Kidney epithelial cell (primary cell): Measurements from ENCODE around the gene KISS1R. TPM values are rescaled to one million over a fixed set of nuclear protein-coding genes. Genes with fewer than 3 reads are reported as not detected.

Experiments
- DNase-seq: peaks from one replicate; pipeline ENCODE4 v3.0.0-alpha.2; 2010; ENCODE audit warnings: low read depth
- H3K27me3 ChIP-seq: 2 replicates; pipeline ENCODE4 v1.6.0; 2011; ENCODE audit warnings: low read length; ENCODE audit not compliant: control insufficient read depth, insufficient read depth
- H3K36me3 ChIP-seq: 2 replicates; pipeline ENCODE4 v1.5.1; 2011; ENCODE audit warnings: low read length; ENCODE audit not compliant: control insufficient read depth, insufficient read depth
- H3K4me3 ChIP-seq: 2 replicates; pipeline ENCODE4 v1.5.1; 2011; ENCODE audit warnings: low read depth, mild to moderate bottlenecking, control low read depth, low read length
- CTCF ChIP-seq: IDR thresholded peaks from 2 replicates; pipeline ENCODE4 v1.5.1; 2011; ENCODE audit warnings: mild to moderate bottlenecking, moderate library complexity, low read length, control low read depth, inconsistent platforms; ENCODE audit not compliant: insufficient read depth, poor library complexity, severe bottlenecking
- total RNA-seq: library from RNA; depleted of rRNA; stranded (reverse); fragments of >200 nt; gene quantifications from 2 replicates; pipeline ENCODE4 v1.2.3, GENCODE V29; 2015

The KISS1R gene
- total RNA-seq, 1 donor from 2014 or later = 0.75 TPM

DNA sequence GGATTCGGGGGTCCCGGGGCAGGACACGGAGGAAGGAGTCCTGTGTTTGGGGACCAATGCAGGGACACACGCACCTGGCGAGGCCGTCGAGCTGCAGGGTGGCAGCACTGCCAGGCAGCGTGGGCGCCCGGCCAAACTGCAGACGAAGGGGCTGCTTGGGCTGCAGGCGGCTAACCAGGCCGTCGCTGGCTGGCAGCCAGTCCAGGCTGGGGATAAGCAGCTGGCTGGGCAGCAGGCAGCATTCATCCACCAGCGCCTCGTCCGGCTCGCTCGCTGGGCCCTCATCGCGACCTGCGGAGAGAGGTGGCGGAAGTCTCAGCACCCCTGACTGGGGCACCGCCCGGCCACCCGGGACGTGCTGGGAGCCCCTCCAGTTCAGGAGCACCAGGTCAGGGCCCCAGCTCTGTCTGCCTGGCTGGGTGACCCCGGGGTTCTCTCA lies 46.2 kb upstream of the KISS1R start:
- Histone ChIP-seq H3K36me3 (peaks cover 6% of the 10 kb centered on the region), H3K4me3 (no peak overlapping the region), H3K27me3 (no peaks in the 10 kb centered on the region)
- TF ChIP-seq CTCF = no peak
- no peak for DNase-seq

DNA sequence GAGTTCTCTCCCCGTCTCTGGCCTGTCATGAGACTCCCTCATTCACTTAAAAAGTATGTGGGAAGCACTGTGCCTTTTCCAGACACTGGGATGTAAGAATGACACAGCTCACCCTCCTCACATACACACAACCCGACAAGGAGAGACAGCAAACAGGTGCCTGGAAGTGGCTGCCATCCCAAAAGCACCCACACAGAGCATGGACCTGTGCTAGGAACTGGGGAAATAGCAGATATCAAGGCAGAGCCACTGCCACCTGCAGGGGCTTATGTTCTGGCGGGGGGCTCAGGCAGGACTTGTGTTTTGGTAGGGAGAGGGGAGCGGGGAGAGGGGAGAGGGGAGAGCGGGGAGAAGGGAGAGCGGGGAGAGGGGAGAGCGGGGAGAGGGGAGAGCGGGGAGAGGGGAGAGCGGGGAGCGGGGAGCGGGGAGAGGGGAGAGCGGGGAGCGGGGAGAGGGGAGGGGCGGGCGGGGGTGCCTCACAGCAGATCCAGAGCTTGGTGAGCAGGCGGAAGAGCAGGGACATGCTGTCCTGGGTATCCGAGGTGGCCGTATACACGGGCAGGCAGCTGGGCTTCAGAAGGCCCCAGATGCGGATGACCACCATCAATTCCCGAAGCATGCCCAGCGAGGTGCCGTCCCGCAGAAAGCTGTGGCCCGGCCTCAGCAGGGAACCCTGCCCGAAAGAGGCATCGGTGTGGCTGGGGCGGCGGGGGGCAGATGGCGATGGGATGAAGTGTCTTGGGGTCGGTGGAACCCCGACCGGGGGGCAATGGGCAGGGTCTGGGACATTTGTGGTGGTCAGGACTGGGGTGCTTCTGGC lies 45.5 kb upstream of the KISS1R start:
- Histone ChIP-seq H3K4me3 (no peak overlapping the region), H3K36me3 (peaks cover 6% of the 10 kb centered on the region), H3K27me3 (no peaks in the 10 kb centered on the region)
- TF ChIP-seq CTCF = no peak
- no peak for DNase-seq

DNA sequence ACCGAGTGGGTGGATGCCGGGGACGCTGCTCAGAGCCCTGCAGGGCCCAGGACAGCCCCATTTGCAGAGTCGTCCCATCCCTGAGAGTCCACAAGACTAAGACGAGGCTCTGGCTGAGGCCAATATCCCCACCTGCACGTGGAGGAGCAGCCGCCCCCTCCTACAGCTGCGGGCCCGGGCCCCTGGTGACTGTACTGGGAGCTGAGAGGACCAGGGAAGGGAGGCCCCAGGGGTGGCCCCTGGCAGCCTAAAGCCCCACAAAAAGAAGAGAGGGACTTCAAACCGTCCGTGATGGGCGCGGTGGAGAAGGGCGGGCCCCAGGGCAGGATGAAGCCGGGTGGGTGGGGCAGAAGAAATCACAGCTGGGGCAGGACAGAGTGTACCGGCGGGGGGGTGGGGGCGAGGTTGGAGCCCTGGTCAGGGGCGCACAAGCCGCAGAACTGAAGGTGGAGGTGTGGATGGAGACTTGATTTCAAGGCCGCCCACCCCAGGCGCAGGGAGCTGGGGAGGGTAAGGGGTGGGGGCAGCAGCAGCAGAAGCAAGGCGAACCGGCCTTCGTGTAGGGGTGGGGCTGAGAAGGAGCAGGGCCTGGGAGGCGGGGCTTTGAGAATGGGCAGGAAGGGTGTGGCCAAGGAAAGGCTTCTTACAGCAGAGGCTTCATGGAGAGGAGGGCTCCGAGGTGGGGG lies 44.7 kb upstream of the KISS1R start:
- DNase-seq = no peak
- TF ChIP-seq CTCF = no peak
- Histone ChIP-seq H3K4me3 (no peak overlapping the region), H3K36me3 (peaks cover 6% of the 10 kb centered on the region), H3K27me3 (no peaks in the 10 kb centered on the region)

GRCh38 chr19:873084-873483 lies 44.0 kb upstream of the KISS1R start:
- Histone ChIP-seq H3K36me3 (peaks cover 5% of the 10 kb centered on the region), H3K27me3 (no peaks in the 10 kb centered on the region), H3K4me3 (no peak overlapping the region)
- DNase-seq = no peak
- no peak for TF ChIP-seq CTCF

DNA sequence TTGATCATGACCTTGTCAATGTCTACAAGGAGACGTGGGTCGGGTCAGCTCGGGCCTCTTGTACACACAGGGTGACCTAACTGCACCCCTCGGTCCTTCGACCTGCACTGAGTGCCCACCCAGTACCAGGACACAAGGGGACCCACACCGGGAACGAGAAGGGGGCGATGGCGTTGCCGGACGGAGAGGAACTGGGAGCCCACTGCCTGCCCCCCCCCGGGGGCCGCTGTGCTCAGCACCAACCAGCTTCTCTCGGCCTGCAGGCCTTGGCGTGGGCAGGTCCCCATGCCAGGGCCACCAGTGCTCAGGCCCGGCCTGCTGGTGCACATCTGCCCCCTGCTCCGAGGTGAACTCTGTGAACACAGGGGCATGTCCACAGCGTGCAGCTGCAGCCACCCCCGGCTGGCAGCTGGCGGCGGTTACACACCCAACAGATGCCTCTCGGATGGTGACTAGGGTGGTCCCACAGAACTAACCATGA lies 43.5 kb upstream of the KISS1R start:
- peaks cover 5% of the 10 kb centered on the region for H3K36me3 ChIP-seq
- H3K4me3 ChIP-seq = no peak overlapping the region
- DNase-seq = no peak
- H3K27me3 ChIP-seq = no peaks in the 10 kb centered on the region
- no peak for TF ChIP-seq CTCF
